ENCODE data around the gene ZC3HAV1.

ZC3HAV1 gene

GRCh38 chr7:139011373-139011772 is 98.1 kb downstream of the ZC3HAV1 start:
- DNase-seq = no peak

DNA sequence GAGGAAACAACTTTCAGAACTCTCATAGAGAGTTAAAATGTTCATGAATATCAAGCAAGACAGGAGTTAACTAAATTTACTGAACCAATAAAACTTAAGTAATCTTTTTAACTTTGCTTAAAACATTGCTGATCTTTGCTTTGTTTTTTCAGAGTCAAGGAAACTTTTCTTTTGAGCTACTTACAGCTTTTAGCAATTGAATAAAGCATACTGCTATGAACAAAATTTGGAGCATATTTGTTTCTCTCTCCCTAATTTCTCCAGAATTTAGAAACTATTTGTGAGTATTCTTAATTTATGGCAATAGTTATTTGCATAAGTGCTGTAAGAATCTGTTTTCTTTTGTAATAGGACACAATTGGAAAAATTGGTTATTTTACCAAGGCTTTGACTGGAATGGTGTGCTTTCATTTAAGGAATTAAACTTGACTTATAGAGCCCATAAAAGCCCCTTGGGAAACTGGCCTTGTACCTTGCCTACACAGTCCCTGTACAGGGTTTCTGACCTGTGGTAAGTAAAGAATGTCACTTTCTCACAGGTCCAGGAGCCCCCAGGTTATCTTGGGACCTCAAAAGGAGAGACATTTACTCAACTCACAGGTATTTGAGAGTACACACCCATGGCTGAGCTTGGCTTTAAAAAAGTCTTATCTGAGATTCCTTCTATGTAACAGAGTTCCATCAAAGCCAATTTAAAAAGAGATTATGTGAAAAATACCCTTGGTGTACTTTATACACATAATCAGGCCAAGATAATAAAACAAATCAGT is 105.0 kb downstream of the ZC3HAV1 start:
- DNase-seq = no peak

GRCh38 chr7:138999414-138999813 is 110.1 kb downstream of the ZC3HAV1 start:
- no peak for DNase-seq
